ENCODE results near the gene NUCB2.
"Not testable (repeated sequence)": the region's sequence is repeated elsewhere in the genome, so short reads cannot be mapped to it uniquely, and the experiment has no call there.

NUCB2 gene

DNA sequence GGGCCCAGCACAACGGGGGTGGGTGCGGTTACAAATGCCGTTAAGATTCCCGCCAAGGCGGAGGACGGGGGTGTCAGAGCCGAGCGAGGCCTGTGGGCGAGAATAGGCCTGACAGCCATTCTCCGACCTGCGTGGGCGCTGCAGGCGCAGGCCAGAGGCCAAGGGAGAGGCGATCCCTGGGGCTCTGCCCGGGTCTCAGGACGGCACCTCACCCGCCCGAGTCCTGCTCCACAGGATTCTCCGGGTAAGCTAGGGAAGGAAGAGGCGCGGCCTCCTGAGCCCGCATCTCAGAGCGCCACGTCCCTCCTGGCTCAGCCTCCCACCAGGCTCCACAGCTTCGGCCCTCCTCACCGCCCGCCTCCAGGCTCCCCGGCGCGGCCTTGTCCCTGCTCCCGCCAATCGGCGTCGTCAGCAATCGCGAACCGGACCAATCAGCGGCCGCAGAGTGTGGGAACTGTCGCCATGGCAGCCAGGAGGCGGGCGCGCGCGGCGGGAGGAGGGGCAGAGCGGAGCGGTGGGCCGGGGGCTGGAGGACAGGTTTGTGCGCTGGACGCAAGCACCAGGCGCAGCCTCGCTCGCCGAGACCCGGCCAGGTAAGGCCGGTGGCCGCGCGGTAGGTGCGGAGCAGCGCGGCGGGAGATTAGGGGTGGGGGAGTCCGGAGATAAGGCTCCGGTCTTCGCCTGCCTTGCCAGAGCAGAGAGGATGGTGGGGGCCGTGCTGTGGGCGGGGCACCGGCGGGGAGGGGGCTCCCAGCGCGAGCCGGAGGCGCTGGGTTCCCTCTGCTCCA, at the start of gene NUCB2:
TSS of gene NUCB2 (plus strand) at position 504 of the 788 bp plus-strand sequence. CDS start 18,585 bp downstream, outside the sequence.
- peak; percentile 93 for DNase-seq

DNA sequence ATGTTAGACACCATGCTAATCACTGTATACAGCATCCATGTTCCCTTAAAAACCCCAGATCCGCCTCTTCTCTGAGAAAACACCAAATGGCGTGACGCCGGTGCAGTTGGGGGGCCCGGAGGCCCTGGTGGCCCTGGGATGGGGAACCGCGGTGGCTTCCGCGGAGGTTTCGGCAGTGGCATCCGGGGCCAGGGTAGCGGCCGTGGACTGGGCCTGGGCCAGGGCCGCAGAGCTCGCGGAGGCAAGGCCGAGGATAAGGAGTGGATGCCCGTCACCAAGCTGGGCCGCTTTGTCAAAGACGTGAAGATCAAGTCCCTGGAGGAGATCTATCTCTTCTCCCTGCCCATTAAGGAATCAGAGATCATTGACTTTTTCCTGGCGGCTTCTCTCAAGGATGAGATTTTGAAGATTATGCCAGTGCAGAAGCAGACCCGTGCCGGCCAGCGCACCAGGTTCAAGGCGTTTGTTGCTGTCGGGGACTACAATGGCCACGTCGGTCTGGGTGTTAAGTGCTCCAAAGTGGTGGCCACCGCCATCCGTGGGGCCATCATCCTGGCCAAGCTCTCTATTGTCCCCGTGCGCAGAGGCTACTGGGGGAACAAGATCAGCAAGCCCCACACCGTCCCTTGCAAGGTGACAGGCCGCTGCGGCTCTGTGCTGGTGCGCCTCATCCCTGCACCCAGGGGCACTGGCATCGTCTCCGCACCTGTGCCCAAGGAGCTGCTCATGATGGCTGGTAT, 48.2 kb upstream of the NUCB2 start:
- DNase-seq = not testable (repeated sequence)

DNA sequence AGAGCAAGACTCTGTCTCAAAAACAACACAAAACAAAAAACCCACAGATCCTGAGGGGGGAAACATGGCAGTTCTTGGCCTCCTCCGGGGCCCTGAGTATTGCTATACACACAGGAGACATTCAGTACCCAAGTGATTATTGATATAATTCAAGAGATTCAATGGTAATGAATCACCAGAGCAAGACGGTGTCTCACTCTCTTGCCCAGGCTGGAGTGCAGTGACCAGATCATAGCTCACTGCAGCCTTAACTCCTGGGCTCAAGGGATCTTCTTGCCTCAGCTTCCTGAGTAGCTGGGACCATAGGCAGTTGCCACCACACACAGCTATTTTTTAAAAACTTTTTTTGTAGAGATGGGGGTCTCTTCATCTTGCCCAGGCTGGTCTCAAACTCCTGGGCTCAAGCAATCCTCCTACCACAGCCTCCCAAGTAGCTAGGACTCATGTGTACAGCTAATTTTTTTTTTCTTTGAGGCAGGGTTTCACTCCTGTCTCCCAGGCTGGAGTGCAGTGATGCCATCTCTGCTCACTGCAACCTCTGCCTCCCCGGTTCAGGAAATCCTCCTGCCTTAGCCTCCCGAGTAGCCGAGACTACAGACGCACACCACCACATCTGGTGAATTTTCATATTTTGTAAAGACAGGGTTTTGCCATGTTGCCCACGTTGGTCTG, 46.9 kb upstream of the NUCB2 start:
- no peak for DNase-seq

DNA sequence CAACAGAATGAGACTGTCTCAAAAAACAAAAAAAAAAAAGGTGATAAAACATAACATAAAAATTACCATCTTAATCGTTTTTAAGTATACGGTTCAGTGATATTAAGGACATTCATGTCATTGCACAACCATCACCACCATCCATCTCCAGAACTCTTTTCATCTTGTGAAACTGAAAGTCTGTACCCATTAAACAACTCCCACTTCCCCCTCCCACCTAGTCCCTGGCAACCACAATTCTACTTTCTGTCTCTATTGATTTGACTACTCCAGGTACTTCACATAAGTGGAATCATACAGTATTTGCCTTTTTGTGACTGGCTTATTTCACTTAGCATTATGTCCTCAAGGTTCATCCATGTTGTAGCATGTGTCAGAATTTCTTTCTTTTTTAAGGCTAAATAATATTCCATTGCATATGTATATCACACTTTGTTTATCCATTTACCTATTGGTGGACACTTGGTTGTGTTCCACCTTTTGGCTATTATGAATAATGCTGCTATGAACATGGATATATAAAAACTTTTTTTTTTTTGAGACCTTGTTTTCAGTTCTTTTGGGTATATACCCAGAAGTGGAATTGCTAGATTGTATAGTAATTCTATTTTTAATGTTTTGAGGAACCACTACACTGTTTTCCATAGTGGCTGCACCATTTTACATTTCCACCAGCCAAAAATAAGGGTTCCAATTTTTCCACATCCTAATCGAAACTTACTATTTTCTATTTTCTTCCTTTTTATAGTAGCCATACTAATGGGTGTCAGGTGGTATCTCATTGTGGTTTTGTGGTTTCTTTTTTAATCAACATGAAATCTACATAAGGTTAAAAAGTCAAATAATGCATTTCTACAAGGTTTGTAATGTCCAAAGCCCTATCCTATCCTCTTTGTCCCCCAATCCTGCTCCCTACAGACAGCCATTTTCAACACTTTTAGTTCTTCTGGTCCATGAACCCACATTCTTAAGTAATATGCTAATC, 45.4 kb upstream of the NUCB2 start:
- no peak for DNase-seq

DNA sequence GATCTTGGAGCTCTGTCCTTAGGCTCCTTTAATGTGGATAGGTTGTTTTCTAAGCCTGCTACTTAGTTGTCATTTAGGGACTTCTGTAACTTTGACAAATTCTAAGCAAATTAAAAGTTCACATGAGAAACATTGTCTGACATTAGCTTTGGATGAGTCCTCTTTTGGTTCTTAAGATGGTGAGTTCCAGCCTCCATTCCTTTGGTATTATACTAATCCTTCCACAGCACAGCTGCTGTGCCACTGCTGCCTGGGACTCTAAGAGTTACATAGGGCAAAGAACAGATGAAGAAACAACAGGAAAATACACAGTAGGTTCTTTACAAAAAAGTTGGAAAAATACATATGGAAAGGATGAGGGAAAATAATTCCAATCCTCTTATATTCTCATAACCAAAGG, 43.4 kb upstream of the NUCB2 start:
- no peak for DNase-seq

DNA sequence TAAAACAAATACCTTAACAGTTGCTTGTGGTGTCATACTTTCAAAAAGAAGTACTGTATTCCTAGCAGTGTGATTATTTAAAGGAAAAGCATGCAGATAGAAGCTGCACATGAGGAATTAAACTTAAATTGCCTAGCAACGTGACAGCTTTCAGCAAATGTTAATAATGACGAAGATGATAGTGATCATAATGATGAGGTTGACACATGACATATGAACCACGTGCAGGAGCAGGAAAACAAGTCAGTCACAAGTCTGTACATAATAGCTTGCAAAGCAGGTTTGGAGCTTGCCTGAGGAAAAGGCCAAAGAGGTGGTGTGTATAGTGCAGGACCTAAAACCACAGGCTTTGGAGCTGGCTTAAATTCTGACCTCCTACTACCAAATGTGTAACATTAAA, 38.2 kb upstream of the NUCB2 start:
- no peak for DNase-seq

DNA sequence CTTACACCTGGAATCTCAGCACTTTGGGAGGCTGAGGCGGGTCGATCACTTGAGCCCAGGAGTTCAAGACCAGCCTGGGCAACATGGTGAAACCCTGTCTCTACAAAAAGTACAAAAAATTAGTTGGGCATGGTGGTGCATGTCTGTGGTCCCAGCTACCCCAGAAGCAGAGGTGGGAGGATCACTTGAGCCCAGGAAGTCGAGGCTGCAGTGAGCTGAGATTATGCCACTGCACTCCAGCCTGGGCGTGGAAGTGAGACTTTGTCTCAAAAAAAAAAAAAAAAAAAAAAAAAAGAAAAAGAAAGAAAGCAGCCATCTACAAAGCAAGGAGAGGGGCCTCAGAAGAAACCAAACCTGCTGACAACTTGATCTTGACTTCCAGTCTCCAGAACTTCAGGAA, 36.6 kb upstream of the NUCB2 start:
- DNase-seq = not testable (repeated sequence)

DNA sequence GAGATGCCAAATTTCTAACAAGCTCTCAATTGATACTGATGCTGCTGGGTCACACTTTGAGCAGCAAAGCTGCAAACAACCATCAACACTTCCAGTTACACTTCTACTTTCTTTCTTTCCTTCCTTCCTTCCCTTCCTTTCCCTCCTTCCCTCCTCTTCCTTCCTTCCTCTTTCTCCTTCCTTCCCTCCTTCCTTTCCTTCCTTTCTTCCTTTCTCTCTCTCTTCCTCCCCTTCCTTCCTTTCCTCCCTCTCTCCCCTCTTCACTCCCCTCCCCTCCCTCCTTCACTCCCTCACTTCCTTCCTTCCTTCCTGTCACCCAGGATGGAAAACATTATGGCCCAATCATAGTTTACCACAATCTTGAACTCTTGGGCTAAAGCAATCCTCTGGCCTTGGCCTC, 35.8 kb upstream of the NUCB2 start:
- DNase-seq = no peak

DNA sequence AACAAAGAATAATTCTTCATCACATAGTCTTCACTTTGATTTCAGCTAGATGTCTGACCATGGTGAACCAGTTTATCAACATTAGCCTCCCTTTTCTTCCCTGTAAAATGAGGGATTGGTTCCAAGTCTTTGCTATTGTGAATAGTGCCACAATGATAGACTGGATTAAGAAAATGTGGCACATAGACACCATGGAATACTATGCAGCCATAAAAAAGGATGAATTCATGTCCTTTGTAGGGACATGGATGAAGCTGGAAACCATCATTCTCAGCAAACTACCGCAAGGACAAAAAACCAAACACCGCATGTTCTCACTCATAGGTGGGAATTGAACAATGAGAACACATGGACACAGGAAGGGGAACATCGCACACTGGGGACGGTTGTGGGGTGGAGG, 33.6 kb upstream of the NUCB2 start:
- DNase-seq = not testable (repeated sequence)

DNA sequence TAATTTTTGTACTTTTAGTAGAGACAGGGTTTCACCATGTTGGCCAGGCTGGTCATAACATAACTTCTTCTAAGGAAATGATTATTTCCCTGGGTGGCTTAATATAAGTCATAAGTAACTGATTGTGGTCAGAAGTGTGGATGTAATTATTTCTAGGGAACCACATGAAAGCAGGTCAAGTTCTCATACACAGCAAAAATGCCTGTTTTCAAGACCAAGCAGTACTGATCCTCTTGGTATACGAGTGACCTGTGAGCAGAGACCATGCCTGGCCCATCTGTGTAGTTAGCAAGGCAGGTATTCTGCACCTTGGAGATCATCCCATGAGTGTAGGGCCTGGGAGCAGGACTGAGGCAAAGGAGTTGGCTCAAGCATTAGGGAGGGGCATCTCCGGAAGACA, 32.5 kb upstream of the NUCB2 start:
- DNase-seq = no peak

DNA sequence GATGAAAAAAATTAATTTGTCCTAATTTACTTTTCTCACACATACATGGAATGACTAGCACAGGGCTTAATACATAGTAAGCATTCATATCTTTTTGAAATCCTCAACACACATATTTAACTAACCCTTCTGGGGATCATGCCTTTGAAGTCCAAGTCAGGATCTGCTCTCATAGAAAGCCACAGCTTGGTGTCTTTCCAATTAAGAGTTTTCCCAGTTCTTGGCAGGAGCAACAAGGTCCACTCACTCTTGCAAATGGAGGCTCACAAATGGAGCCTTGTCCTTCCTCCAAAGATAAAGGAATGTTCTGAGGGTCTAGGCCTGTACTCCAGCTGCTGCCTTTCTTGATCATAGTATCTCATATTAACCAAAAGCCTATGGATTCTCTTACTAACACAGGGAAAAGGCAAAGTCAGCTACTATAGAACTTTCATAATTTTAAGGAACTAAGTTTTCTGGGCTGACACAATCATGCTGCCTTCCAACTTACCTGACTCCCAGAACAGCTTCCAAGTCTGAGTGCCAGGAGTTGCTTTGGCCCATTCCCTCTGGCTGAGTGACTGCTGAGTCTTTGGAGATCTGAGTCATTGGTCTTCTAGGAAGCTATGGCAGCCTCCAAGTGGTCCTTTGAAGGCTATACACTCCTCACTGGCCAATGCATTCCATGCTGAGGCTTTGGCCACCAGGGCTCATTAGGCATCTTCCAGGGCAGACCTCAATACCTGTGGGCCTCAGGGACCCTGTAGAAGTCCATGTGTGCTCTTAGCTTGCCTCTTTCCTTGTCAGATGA, 25.8 kb upstream of the NUCB2 start:
- no peak for DNase-seq

DNA sequence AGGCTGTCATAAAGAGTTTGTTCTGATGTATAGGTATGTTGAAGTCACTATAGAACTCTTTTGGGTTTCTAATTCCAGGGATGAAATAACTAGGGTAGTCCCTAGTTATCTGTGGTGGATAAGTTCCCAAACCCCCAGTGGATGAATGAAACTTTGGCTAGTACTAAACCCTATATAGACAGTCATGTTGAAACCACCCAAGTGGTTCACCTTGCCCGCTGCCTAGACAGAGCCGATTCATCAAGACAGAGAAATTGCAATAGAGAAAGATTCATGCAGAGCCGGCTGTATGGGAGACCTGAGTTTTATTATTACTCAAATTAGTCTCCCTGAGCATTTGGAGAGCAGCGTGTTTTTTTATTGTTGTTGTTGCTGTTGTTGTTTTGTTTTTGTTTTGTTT, 23.8 kb upstream of the NUCB2 start:
- no peak for DNase-seq

DNA sequence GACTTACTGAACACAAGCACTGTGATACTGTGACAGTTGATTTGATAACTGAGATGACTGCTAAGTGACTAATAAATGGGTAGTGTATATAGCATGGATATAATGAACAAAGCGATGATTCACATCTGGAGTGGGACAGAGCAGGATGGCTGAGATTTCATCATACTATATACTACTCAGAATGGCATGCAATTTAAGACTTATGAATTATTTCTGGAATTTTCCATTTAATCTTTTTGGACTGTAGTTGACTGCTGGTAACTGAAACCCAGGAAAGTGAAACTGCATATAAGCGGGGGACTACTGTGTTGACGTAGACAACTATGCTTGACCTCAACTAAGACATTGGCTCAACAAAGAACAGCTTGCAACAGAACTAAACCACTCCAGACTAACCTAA, 20.0 kb upstream of the NUCB2 start:
- DNase-seq = no peak

DNA sequence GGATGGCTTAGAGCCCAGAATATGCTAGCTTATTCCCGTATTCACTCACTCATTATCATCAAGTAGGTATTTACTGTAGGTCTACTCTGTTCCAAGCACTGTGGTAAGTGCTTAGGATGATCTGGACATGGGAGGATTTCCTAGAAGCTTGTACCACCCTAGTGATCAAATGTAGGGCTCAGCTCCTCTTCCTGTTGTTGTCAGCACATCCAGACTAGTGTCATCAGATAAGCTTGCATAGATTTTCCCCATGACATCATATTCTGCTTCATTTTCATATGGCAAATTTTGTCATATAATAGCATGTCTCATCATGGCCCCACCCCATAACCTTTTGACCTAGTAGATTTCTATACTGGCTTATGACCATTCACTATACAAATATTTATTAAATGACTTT, 19.3 kb upstream of the NUCB2 start:
- DNase-seq = no peak

DNA sequence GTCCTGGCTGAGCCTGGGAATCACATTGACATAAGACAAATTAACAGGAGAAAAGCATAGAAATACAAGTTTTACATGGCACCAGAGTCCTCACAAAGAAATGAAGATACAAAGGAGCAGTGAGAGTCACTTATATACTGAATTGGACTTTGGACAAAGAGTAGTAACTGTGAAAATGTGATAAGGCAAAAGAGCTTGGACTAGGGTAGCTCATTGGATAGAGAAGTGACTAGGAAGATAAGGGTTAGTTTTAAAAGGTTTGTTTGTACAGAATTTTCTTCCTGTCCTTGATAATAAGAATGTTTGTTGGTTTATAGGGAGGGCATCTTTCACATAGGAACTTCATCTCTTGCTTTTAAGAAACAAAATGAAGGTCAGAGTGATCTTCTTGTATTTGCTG, 17.9 kb upstream of the NUCB2 start:
- DNase-seq = no peak

DNA sequence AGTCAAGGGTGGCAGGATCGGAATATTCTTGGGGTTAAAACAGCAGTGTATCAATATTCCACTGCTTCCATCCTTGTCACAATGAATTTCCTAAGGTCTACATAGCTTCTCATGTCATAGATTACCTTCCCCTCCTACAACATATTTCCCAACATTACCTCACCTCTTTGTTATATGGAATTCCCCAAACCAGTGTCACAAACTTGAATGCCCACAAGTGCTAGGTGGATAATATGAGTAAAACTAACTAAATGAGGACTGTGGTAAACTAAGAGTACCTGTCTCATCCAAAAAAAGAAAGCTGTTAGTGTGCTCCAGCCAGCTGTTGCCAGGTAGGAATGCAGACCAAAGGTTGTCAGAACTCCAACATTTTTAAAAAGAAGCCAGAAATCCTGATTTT, 17.0 kb upstream of the NUCB2 start:
- DNase-seq = no peak

DNA sequence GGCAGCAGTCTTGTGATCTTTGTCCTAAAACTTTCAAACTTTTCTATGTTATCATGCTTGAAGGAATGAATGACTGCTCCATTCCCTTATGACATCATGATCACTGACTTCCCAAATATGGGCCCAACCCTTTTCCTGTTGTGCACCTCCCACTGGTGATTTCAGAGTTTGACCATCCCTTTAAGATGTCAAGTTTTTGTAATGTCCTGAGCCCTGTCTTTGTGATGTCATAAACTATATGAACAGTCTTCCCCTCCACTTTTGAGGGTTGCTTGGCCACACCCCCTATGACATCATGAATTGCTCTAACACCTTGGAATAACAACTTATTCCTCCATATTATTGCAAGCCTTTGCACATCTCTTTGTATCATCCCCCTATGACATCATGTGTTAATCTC, 16.5 kb upstream of the NUCB2 start:
- no peak for DNase-seq

DNA sequence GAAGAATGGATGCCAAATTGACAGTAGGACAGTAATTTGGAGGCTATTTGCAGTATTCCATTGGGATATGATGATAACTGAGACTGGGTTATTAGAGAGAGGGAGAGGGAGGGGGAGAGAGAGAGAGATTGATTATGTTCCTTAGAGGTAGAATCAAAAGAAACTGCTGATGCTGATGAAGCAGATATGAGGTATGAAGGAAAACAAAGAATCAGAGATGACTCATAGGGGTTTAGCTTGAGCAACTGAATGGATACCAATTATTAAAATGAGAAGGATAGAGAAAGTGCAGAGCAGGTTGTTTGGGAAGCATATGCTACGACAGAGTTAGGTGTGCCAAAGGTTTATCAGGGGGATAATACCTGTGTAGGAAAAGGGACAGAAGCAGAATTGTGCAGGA, 12.8 kb upstream of the NUCB2 start:
- no peak for DNase-seq

DNA sequence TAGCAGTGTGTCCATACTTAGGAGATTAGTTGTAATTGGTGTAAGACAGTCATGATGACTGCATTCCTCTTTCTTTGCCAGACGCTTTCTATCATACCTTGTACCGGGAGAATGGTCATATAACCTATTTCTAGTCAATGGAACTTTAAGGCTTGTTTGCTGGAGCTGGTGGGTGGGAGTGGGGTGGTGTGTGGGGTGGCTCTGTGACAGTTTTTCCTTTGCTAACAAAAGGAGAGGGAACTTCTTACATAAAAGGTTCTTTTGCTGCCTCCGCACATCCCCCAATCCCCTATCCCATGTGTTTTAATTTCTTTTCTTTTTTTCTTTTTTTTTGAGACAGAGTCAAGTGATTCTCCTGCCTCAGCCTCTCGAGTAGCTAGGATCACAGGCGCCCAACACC, 9.8 kb upstream of the NUCB2 start:
- DNase-seq = no peak

DNA sequence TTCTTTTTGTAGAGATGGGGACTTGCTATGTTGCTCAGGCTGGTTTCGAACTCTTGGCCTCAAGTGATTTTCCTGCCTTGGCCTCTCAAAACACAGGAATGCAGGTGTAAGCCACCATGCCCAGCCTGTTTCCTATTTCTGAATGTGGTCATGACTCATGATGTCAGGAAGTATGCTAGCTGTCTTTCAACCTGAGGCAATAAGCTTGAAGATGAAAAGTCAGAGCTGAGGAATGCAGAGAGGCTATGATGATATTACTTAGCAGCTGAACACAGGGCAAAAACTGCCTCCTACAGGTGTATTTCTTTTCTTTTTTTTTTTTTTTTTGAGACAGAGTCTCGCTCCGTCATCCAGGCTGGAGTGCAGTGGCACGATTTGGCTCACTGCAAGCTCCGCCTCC, 9.0 kb upstream of the NUCB2 start:
- DNase-seq = no peak

DNA sequence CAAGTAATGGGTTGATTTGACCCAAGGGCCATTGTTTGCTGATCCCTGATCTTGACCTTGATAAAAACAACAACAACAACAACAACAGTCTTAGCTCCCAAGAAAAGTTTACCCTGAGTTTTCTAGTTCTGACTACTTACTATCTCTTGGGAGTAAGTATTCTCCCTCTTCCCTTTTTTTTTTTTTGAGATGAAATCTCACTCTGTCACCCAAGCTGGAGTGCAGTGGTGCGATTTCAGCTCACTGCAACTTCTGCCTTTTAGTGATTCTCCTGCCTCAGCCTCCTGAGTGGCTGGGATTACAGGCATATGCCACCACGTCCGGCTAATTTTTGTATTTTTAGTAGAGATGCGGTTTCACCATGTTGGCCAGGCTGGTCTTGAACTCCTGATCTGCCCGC, 8.0 kb upstream of the NUCB2 start:
- not testable (repeated sequence) for DNase-seq

DNA sequence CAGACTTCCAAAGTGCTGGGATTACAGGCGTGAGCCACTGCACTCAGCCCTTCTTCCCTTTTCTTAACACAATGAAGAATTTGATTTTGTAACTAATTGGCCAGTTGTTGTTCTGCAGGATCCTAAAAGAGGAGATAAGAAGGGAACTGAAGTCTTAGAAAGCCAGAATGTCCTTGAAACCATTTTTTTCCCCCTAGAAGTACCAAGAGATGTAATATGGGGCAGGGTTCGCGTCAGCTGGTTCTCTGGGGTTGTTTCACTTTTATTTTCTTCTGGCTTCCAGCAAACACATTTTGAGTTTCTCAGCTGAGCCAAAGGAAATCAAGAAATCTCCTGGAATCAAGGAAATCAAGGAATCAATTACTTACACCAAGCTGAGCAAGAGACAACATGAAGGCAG, 7.6 kb upstream of the NUCB2 start:
- no peak for DNase-seq

All from DMS153 (cell line).